Measurements from ENCODE around the gene IL17RA. TPM values are rescaled to one million over a fixed set of nuclear protein-coding genes. Genes with fewer than 3 reads are reported as not detected.

Gene IL17RA
- total and polyA plus RNA-seq, 7 experiments from 2014 or later, result 45.8 to 91.8 (median 70.4) TPM

DNA sequence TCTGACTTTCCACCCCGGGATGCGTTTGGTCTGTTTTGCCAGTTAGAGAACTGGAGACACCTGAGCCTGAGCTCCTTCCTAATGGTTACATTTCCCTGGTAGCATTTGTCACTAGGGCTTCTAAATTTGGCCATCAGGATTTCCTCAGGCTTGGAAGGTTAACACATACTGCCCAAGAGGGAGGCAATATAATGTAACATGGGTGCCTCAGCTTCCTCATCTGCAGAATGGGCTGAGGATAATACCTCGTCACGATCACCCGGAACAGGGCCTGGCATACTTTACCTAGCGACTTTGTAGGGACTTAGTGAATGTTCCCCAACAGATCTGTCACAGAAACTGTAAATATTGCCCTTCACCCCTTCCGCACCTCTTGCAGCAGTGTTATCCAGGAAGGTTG, 11.3 kb downstream of the IL17RA start:
- Histone ChIP-seq H3K36me3 (ENCODE audit: control insufficient read depth in 2 of 3, insufficient read depth in 3 of 3, low read length in 3 of 3) (peaks cover 10 to 36% (median 15%) of the 10 kb centered on the region in 3 experiments), H3K27ac (ENCODE audit: low read depth, low read length) (peak overlapping the region; percentile 16), H3K9me3 (ENCODE audit: control insufficient read depth in 2 of 3, low read length in 3 of 3) (no peaks in the 10 kb centered on the region), H3K4me1 (ENCODE audit: control insufficient read depth in 2 of 2, insufficient read depth in 2 of 2, low read length in 2 of 2) (peaks cover 34 to 82% of the 10 kb centered on the region in 2 donors), H3K27me3 (ENCODE audit: control insufficient read depth in 2 of 2, insufficient read depth in 2 of 2, low read length in 2 of 2) (no peaks in the 10 kb centered on the region), H3K4me3 (ENCODE audit: low read length) (no peak overlapping the region)
- H3K27ac Mint-ChIP-seq, result peak overlapping the region in 8 of 9 donors; percentile 23 to 94 (median 75)
- intact Hi-C loops (cut with micrococcal nuclease), result no loop called here
- peaks cover 4 to 50% (median 35%) of the 10 kb centered on the region in 5 donors for H3K36me3 Mint-ChIP-seq
- ATAC-seq (no peak), DNase-seq (no peak)
- CTCF ChIA-PET, result interaction anchor here (2.7 kb wide), 1 partner anchor 11 kb away, joined by 8 read pairs; no protein-coding TSS in a partner anchor
- POLR2A ChIA-PET, result interaction anchor here (0.8 to 4.9 kb wide), 4 partner anchors 8 to 69 kb away, joined by 3 to 63 read pairs (median 3); no protein-coding TSS in a partner anchor
- peak overlapping the region in 5 of 10 donors; percentile 30 to 87 (median 38) for H3K4me3 Mint-ChIP-seq
- no peaks in the 10 kb centered on the region for H3K27me3 Mint-ChIP-seq
- H3K4me1 Mint-ChIP-seq, result peaks cover 77 to 100% (median 93%) of the 10 kb centered on the region in 7 donors
- no peaks in the 10 kb centered on the region for H3K9me3 Mint-ChIP-seq

DNA sequence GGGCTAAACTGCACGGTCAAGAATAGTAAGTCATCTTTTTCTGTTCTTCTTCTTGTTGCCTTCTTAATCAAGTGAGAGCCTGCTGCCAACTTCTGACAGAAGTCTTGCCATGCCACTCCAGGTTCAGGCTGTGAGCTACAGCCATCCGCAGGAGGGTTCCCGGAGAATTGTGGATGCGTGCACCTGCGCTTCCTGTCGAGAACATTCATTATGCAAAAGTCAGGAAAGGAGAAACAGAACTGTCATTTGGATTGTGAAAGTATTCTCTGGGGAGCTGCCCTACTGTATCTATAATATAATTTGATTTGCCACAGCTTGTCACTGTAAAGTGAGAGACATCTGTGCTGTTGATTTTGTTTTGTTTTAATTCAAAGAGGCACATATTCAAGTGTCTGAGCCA, 12.3 kb downstream of the IL17RA start:
- H3K4me3 Mint-ChIP-seq, result peak overlapping the region; percentile 21 to 78 (median 66)

DNA sequence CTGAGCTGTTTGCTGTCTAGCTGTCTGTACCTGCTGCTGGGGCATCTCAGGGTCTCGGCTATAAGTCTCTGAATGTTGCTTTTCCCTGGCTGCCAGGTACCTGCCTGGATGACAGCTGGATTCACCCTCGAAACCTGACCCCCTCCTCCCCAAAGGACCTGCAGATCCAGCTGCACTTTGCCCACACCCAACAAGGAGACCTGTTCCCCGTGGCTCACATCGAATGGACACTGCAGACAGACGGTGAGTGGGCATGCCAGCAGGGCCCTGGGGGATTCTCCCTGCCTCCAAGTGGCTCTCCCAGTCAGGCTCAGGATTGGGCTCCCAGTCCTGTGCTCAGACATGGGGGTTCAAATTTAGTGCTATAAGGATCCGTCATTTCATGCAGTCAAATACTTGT, 12.9 kb downstream of the IL17RA start:
- Histone ChIP-seq H3K27ac (ENCODE audit: low read depth, low read length) (peak overlapping the region; percentile 48), H3K36me3 (ENCODE audit: control insufficient read depth in 2 of 3, insufficient read depth in 3 of 3, low read length in 3 of 3) (peaks cover 22 to 53% (median 29%) of the 10 kb centered on the region in 3 experiments), H3K4me1 (ENCODE audit: control insufficient read depth in 2 of 2, insufficient read depth in 2 of 2, low read length in 2 of 2) (peaks cover 27 to 81% of the 10 kb centered on the region in 2 donors), H3K9me3 (ENCODE audit: control insufficient read depth in 2 of 3, low read length in 3 of 3) (no peaks in the 10 kb centered on the region), H3K4me3 (ENCODE audit: low read length) (no peak overlapping the region), H3K27me3 (ENCODE audit: control insufficient read depth in 2 of 2, insufficient read depth in 2 of 2, low read length in 2 of 2) (no peaks in the 10 kb centered on the region)
- Mint-ChIP-seq H3K27ac (peak overlapping the region; percentile 78 to 96 (median 90)), H3K27me3 (no peaks in the 10 kb centered on the region), H3K4me3 (peak overlapping the region; percentile 30 to 87 (median 79)), H3K9me3 (no peaks in the 10 kb centered on the region), H3K4me1 (peaks cover 75 to 98% (median 93%) of the 10 kb centered on the region in 7 donors), H3K36me3 (peaks cover 13 to 63% (median 40%) of the 10 kb centered on the region in 5 donors)
- POLR2A ChIA-PET, result interaction anchor here (0.5 to 4.9 kb wide), 4 partner anchors 10 to 20 kb away, joined by 3 to 63 read pairs (median 4); no protein-coding TSS in a partner anchor
- DNase-seq (no peak), ATAC-seq (no peak)
- intact Hi-C loops (cut with micrococcal nuclease), result loop anchor here (1.0 kb wide), 2 partner anchors 9 to 10 kb away; no protein-coding TSS in a partner anchor
- CTCF ChIA-PET, result interaction anchor here (1.8 kb wide), 1 partner anchor 11 kb away, joined by 10 read pairs; no protein-coding TSS in a partner anchor

More for the DNA sequence above, 12.3 kb downstream of the IL17RA start:
- no peaks in the 10 kb centered on the region for H3K27me3 Mint-ChIP-seq
- H3K36me3 Mint-ChIP-seq, result peaks cover 13 to 59% (median 39%) of the 10 kb centered on the region in 5 donors
- Histone ChIP-seq H3K4me1 (ENCODE audit: control insufficient read depth in 2 of 2, insufficient read depth in 2 of 2, low read length in 2 of 2) (peaks cover 30 to 82% of the 10 kb centered on the region in 2 donors), H3K27ac (ENCODE audit: low read depth, low read length) (peak overlapping the region; percentile 48), H3K9me3 (ENCODE audit: control insufficient read depth in 2 of 3, low read length in 3 of 3) (no peaks in the 10 kb centered on the region), H3K36me3 (ENCODE audit: control insufficient read depth in 2 of 3, insufficient read depth in 3 of 3, low read length in 3 of 3) (peaks cover 20 to 46% (median 25%) of the 10 kb centered on the region in 3 experiments), H3K4me3 (ENCODE audit: low read length) (no peak overlapping the region), H3K27me3 (ENCODE audit: control insufficient read depth in 2 of 2, insufficient read depth in 2 of 2, low read length in 2 of 2) (no peaks in the 10 kb centered on the region)
- peak overlapping the region in 8 of 9 donors; percentile 78 to 96 (median 92) for H3K27ac Mint-ChIP-seq
- no peak for ATAC-seq
- H3K4me1 Mint-ChIP-seq, result peaks cover 77 to 100% (median 94%) of the 10 kb centered on the region in 7 donors
- ChIA-PET CTCF (interaction anchor here (2.7 kb wide), 1 partner anchor 10 kb away, joined by 8 read pairs; no protein-coding TSS in a partner anchor), POLR2A (interaction anchor here (0.7 to 4.9 kb wide), 2 partner anchors 9 to 178 kb away, joined by 9 to 63 read pairs; no protein-coding TSS in a partner anchor)
- intact Hi-C loops (cut with micrococcal nuclease), result no loop called here
- H3K9me3 Mint-ChIP-seq, result no peaks in the 10 kb centered on the region
- DNase-seq, result no peak

- Mint-ChIP-seq H3K4me3 (peak overlapping the region; percentile 67 to 87 (median 79)), H3K27me3 (no peaks in the 10 kb centered on the region), H3K4me1 (peaks cover 73 to 98% (median 91%) of the 10 kb centered on the region in 7 donors), H3K27ac (peak overlapping the region; percentile 78 to 96 (median 90)), H3K9me3 (no peaks in the 10 kb centered on the region), H3K36me3 (peaks cover 13 to 67% (median 39%) of the 10 kb centered on the region in 5 donors)
- peak overlapping the region; percentile 48 for H3K27ac ChIP-seq (ENCODE audit: low read depth, low read length)
- ChIA-PET POLR2A (interaction anchor here (0.5 to 4.9 kb wide), 7 partner anchors 11 to 110 kb away, joined by 3 to 63 read pairs (median 3); no protein-coding TSS in a partner anchor), CTCF (interaction anchor here (0.9 to 1.8 kb wide), 3 partner anchors 11 to 73 kb away, joined by 5 to 10 read pairs (median 9); no protein-coding TSS in a partner anchor)
- H3K4me1 ChIP-seq (ENCODE audit: control insufficient read depth in 2 of 2, insufficient read depth in 2 of 2, low read length in 2 of 2), result peaks cover 27 to 80% of the 10 kb centered on the region in 2 donors
- peak in 7 of 9 donors; percentile 20 to 61 (median 56) for DNase-seq
- peaks cover 26 to 59% (median 29%) of the 10 kb centered on the region in 3 experiments for H3K36me3 ChIP-seq (ENCODE audit: control insufficient read depth in 2 of 3, insufficient read depth in 3 of 3, low read length in 3 of 3)
- no peaks in the 10 kb centered on the region for H3K9me3 ChIP-seq (ENCODE audit: control insufficient read depth in 2 of 3, low read length in 3 of 3)
- peak overlapping the region; percentile 21 for H3K4me3 ChIP-seq (ENCODE audit: low read length)
- H3K27me3 ChIP-seq (ENCODE audit: control insufficient read depth in 2 of 2, insufficient read depth in 2 of 2, low read length in 2 of 2), result no peaks in the 10 kb centered on the region
- intact Hi-C loops (cut with micrococcal nuclease), result loop anchor here (1.0 kb wide), 2 partner anchors 8 to 11 kb away; no protein-coding TSS in a partner anchor
- peak; percentile 79 for ATAC-seq
These were observed 13.6 kb downstream of the IL17RA start for GRCh38 chr22:17098379-17098819.

DNA sequence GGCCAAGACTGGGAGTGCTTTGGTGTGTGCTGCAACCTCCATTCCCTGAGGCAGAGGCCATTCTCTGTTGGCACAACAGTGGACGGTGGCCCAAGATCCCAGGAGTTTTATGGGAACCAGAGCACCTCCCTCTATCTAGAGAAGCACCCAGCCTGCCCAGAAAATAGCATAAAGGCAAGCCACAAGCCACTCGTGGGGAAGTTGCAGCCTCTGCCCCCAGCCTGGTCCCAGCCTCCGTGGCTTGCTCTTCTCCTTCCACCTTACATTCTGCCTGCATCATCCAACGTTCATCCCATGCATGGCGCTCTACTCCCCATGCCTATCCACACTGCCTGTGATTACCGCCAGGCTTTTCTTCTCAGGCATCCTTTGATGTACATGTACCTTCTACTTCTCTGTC, 15.8 kb downstream of the IL17RA start:
- ATAC-seq, result no peak
- CTCF ChIA-PET, result no interaction called here
- intact Hi-C loops (cut with micrococcal nuclease), result no loop called here
- H3K27me3 Mint-ChIP-seq, result no peaks in the 10 kb centered on the region
- H3K4me3 ChIP-seq (ENCODE audit: low read length), result no peak overlapping the region
- H3K4me3 Mint-ChIP-seq, result peak overlapping the region; percentile 39 to 83 (median 64)
- H3K36me3 ChIP-seq (ENCODE audit: control insufficient read depth in 2 of 3, insufficient read depth in 3 of 3, low read length in 3 of 3), result peaks cover 28 to 72% (median 29%) of the 10 kb centered on the region in 3 experiments
- no peaks in the 10 kb centered on the region for H3K27me3 ChIP-seq (ENCODE audit: control insufficient read depth in 2 of 2, insufficient read depth in 2 of 2, low read length in 2 of 2)
- H3K4me1 Mint-ChIP-seq, result peaks cover 59 to 93% (median 82%) of the 10 kb centered on the region in 7 donors
- H3K27ac Mint-ChIP-seq, result peak overlapping the region; percentile 24 to 96 (median 86)
- no peak overlapping the region for H3K27ac ChIP-seq (ENCODE audit: low read depth, low read length)
- H3K36me3 Mint-ChIP-seq, result peaks cover 13 to 69% (median 44%) of the 10 kb centered on the region in 5 donors
- peaks cover 27 to 85% of the 10 kb centered on the region in 2 donors for H3K4me1 ChIP-seq (ENCODE audit: control insufficient read depth in 2 of 2, insufficient read depth in 2 of 2, low read length in 2 of 2)
- no peaks in the 10 kb centered on the region for H3K9me3 ChIP-seq (ENCODE audit: control insufficient read depth in 2 of 3, low read length in 3 of 3)
- POLR2A ChIA-PET, result interaction anchor here (1.1 to 1.4 kb wide), 2 partner anchors 12 to 18 kb away, joined by 3 to 5 read pairs; no protein-coding TSS in a partner anchor
- DNase-seq, result no peak
- no peaks in the 10 kb centered on the region for H3K9me3 Mint-ChIP-seq

- Mint-ChIP-seq H3K36me3 (peaks cover 13 to 70% (median 44%) of the 10 kb centered on the region in 5 donors), H3K4me1 (peaks cover 59 to 95% (median 85%) of the 10 kb centered on the region in 7 donors)
- intact Hi-C loops (cut with micrococcal nuclease), result no loop called here
These were observed 16.9 kb downstream of the IL17RA start for GRCh38 chr22:17101475-17102296.

More at GRCh38 chr22:17101475-17102296, 16.9 kb downstream of the IL17RA start:
- H3K4me1 ChIP-seq (ENCODE audit: control insufficient read depth in 2 of 2, insufficient read depth in 2 of 2, low read length in 2 of 2), result peaks cover 27 to 87% of the 10 kb centered on the region in 2 donors
- Mint-ChIP-seq H3K9me3 (no peaks in the 10 kb centered on the region), H3K27me3 (no peaks in the 10 kb centered on the region), H3K4me3 (peak overlapping the region in 8 of 10 donors; percentile 30 to 83 (median 52)), H3K27ac (peak overlapping the region in 8 of 9 donors; percentile 24 to 96 (median 82))
- H3K27me3 ChIP-seq (ENCODE audit: control insufficient read depth in 2 of 2, insufficient read depth in 2 of 2, low read length in 2 of 2), result no peaks in the 10 kb centered on the region
- DNase-seq (no peak), ATAC-seq (no peak)
- ChIA-PET POLR2A (interaction anchor here (0.6 to 1.8 kb wide), 5 partner anchors 13 to 17 kb away, joined by 3 to 5 read pairs (median 3); no protein-coding TSS in a partner anchor), CTCF (interaction anchor here (0.7 kb wide), 1 partner anchor 71 kb away, joined by 3 read pairs; no protein-coding TSS in a partner anchor)
- no peak overlapping the region for H3K27ac ChIP-seq (ENCODE audit: low read depth, low read length)
- peaks cover 28 to 80% (median 33%) of the 10 kb centered on the region in 3 experiments for H3K36me3 ChIP-seq (ENCODE audit: control insufficient read depth in 2 of 3, insufficient read depth in 3 of 3, low read length in 3 of 3)
- H3K4me3 ChIP-seq (ENCODE audit: low read length), result no peak overlapping the region
- no peaks in the 10 kb centered on the region for H3K9me3 ChIP-seq (ENCODE audit: control insufficient read depth in 2 of 3, low read length in 3 of 3)

Data from naive thymus-derived CD4-positive, alpha-beta T cell (primary cell).